Panc1 (cell line): Measurements from ENCODE around the gene POLD1. TPM values are rescaled to one million over a fixed set of nuclear protein-coding genes. Genes with fewer than 3 reads are reported as not detected.
A peak's percentile ranks its signal among the peaks of the same experiment; 100 is the strongest.

ENCODE experiments used
- ATAC-seq: fragments of 200-7000 bp; cut with Tn5 transposase; 2 replicates; pipeline ENCODE4 v1.9.1; 2020; ENCODE audit warnings: mild to moderate bottlenecking, moderate library complexity
- BruUV-seq: library from RNA; stranded (reverse); fragments of 400-500 nt; replicated peaks from 2 replicates; lab custom pipeline; 2021; lab: Mats Ljungman, UMichigan
- CTCF ChIA-PET: fragments of 300-600 bp; sonication (Branson Sonifier 250); formaldehyde crosslinking; loops from one replicate; lab custom pipeline; 2022; ENCODE audit warnings: antibody characterized with exemption; lab: Charles Lee
- POLR2A ChIA-PET: fragments of 300-600 bp; sonication (Branson Sonifier 250); formaldehyde crosslinking; loops from one replicate; lab custom pipeline; 2022; ENCODE audit warnings: antibody characterized with exemption; lab: Charles Lee
- DNase-seq: peaks from one replicate; pipeline ENCODE4 v3.0.0-alpha.2; 2010; ENCODE audit warnings: low read depth, low spot score
- H3K27ac ChIP-seq: 2 replicates; pipeline ENCODE4 v1.5.1; 2011; ENCODE audit warnings: mild to moderate bottlenecking, low read length, inconsistent platforms
- H3K27me3 ChIP-seq: fragments of 200-500 bp; sonication (Bioruptor generic); 2 replicates; pipeline ENCODE4 v1.6.0; 2014; ENCODE audit warnings: low read length, inconsistent platforms; ENCODE audit not compliant: control insufficient read depth, insufficient read depth
- H3K36me3 ChIP-seq: fragments of 200-500 bp; sonication (Bioruptor generic); 2 replicates; pipeline ENCODE4 v1.5.1; 2014; ENCODE audit warnings: inconsistent platforms, mild to moderate bottlenecking, low read length, moderate library complexity; ENCODE audit not compliant: control insufficient read depth, insufficient read depth
- H3K4me1 ChIP-seq: 2 replicates; pipeline ENCODE4 v1.5.1; 2011; ENCODE audit warnings: inconsistent platforms, mild to moderate bottlenecking, low read length, moderate library complexity; ENCODE audit not compliant: control insufficient read depth, insufficient read depth
- H3K4me3 ChIP-seq, 2 experiments: 2 replicates each; pipeline ENCODE4 v1.5.1; 2011 to 2012; ENCODE audit warnings: low read depth in 2 of 2, low read length in 2 of 2, mild to moderate bottlenecking in 2 of 2, inconsistent platforms in 1 of 2, moderate library complexity in 1 of 2
- H3K9me3 ChIP-seq: fragments of 200-500 bp; sonication (Bioruptor generic); 2 replicates; pipeline ENCODE4 v1.5.1; 2014; ENCODE audit warnings: low read depth, mild to moderate bottlenecking, inconsistent platforms, low read length, moderate library complexity; ENCODE audit not compliant: control insufficient read depth, insufficient read depth
- POLR2AphosphoS5 ChIP-seq: IDR thresholded peaks from 2 replicates; pipeline ENCODE4 v1.6.1; 2012; ENCODE audit warnings: mild to moderate bottlenecking, low read depth, low read length, moderate library complexity
- SIN3A ChIP-seq: IDR thresholded peaks from 2 replicates; pipeline ENCODE4 v1.6.1; 2012; ENCODE audit warnings: low read depth, mild to moderate bottlenecking, low read length, moderate library complexity, borderline replicate concordance; ENCODE audit not compliant: insufficient read depth
- TCF7L2 ChIP-seq: IDR thresholded peaks from 2 replicates; pipeline ENCODE4 v1.6.1; 2011; ENCODE audit warnings: mild to moderate bottlenecking, low read depth, low read length, inconsistent platforms
- in situ Hi-C: cut with HindIII; loops from 2 replicates; pipeline ENCODE4 v1.10.0; 2016; ENCODE audit warnings: low sequenced_read_pairs, low pct_unique_long_range_greater_than_20kb
- intact Hi-C: fragments of 100-400 bp; cut with micrococcal nuclease; formaldehyde crosslinking; loops from one replicate; pipeline ENCODE4 v1.10.0; 2022; ENCODE audit not compliant: unreplicated experiment
- total RNA-seq: library from RNA; stranded (reverse); gene quantifications from one replicate; pipeline ENCODE4 v1.2.1, GENCODE V29; 2021; ENCODE audit not compliant: unreplicated experiment
- TF ChIP-seq, protein P1 (sequence below): fragments of 450-650 bp; IDR thresholded peaks from 2 replicates; pipeline ENCODE4 v1.5.1; 2017; ENCODE audit warnings: mild to moderate bottlenecking
- TF ChIP-seq, protein P2 (sequence below), 2 experiments: IDR thresholded peaks; 2 replicates each; pipeline ENCODE4 v1.6.1; 2011 to 2012; ENCODE audit warnings: low read depth in 2 of 2, control low read depth in 1 of 2, low read length in 1 of 2, mild to moderate bottlenecking in 1 of 2, moderate library complexity in 1 of 2; ENCODE audit not compliant: insufficient read depth in 1 of 2

The POLD1 gene
- total RNA-seq, 1 experiment from 2014 or later = 71.7 TPM

GRCh38 chr19:50428772-50429463, 44.8 kb downstream of the POLD1 start:
- DNase-seq (no peak), ATAC-seq (no peak)
- Histone ChIP-seq H3K27me3 (no peaks in the 10 kb centered on the region), H3K27ac (no peak overlapping the region), H3K9me3 (no peaks in the 10 kb centered on the region), H3K4me1 (no peaks in the 10 kb centered on the region), H3K36me3 (no peaks in the 10 kb centered on the region), H3K4me3 (no peak overlapping the region)
- POLR2A ChIA-PET = interaction anchor here (0.5 kb wide), 1 partner anchor 27 kb away, joined by 3 read pairs; no protein-coding TSS in a partner anchor
- in situ Hi-C loops = no loop called here
- no TSS peak for BruUV-seq
- CTCF ChIA-PET = no interaction called here
- TF ChIP-seq, protein P1, sequence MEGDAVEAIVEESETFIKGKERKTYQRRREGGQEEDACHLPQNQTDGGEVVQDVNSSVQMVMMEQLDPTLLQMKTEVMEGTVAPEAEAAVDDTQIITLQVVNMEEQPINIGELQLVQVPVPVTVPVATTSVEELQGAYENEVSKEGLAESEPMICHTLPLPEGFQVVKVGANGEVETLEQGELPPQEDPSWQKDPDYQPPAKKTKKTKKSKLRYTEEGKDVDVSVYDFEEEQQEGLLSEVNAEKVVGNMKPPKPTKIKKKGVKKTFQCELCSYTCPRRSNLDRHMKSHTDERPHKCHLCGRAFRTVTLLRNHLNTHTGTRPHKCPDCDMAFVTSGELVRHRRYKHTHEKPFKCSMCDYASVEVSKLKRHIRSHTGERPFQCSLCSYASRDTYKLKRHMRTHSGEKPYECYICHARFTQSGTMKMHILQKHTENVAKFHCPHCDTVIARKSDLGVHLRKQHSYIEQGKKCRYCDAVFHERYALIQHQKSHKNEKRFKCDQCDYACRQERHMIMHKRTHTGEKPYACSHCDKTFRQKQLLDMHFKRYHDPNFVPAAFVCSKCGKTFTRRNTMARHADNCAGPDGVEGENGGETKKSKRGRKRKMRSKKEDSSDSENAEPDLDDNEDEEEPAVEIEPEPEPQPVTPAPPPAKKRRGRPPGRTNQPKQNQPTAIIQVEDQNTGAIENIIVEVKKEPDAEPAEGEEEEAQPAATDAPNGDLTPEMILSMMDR = no peak
- TF ChIP-seq TCF7L2 = no peak
- TF ChIP-seq SIN3A = no peak
- TF ChIP-seq POLR2AphosphoS5 = no peak
- TF ChIP-seq, protein P2, sequence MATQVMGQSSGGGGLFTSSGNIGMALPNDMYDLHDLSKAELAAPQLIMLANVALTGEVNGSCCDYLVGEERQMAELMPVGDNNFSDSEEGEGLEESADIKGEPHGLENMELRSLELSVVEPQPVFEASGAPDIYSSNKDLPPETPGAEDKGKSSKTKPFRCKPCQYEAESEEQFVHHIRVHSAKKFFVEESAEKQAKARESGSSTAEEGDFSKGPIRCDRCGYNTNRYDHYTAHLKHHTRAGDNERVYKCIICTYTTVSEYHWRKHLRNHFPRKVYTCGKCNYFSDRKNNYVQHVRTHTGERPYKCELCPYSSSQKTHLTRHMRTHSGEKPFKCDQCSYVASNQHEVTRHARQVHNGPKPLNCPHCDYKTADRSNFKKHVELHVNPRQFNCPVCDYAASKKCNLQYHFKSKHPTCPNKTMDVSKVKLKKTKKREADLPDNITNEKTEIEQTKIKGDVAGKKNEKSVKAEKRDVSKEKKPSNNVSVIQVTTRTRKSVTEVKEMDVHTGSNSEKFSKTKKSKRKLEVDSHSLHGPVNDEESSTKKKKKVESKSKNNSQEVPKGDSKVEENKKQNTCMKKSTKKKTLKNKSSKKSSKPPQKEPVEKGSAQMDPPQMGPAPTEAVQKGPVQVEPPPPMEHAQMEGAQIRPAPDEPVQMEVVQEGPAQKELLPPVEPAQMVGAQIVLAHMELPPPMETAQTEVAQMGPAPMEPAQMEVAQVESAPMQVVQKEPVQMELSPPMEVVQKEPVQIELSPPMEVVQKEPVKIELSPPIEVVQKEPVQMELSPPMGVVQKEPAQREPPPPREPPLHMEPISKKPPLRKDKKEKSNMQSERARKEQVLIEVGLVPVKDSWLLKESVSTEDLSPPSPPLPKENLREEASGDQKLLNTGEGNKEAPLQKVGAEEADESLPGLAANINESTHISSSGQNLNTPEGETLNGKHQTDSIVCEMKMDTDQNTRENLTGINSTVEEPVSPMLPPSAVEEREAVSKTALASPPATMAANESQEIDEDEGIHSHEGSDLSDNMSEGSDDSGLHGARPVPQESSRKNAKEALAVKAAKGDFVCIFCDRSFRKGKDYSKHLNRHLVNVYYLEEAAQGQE (IDR thresholded peaks at IDR 0.05; ENCODE audit: insufficient read depth in 1 of 2, low read depth in 2 of 2, low read length in 1 of 2) = no peak
- intact Hi-C loops = no loop called here

DNA sequence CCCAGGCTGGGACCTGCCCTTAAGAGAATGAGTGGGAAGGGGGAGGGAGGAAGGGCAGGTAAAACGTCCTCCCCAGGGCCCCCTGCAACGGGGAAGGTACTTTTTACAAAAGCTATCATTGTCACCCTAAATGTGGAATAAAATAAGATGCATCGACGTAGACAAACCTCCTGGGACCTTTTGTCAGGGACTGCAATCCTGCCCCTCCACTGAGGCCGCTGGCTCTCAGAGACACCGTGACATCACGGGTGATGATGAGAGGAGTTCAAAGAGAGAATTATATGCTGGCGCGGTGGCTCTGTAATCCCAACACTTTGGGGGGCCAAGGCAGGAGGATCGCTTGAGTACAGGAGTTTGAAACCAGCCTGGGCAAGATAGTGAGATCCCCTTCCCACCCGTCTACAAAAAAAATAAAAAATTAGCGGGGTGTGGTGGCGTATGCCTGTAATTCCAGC, 46.8 kb downstream of the POLD1 start:
- Histone ChIP-seq H3K36me3 (no peaks in the 10 kb centered on the region), H3K27me3 (no peaks in the 10 kb centered on the region), H3K4me1 (no peaks in the 10 kb centered on the region), H3K4me3 (peak overlapping the region; percentile 41 to 64; a peak in 3 of 4 replicates), H3K27ac (no peak overlapping the region), H3K9me3 (no peaks in the 10 kb centered on the region)
- BruUV-seq = no TSS peak
- no peak for ATAC-seq
- POLR2A ChIA-PET = interaction anchor here (0.5 kb wide), 1 partner anchor 233 kb away, joined by 4 read pairs; no protein-coding TSS in a partner anchor
- intact Hi-C loops = no loop called here
- TF ChIP-seq SIN3A (no peak), POLR2AphosphoS5 (no peak), TCF7L2 (no peak)
- TF ChIP-seq, protein P1 = no peak
- TF ChIP-seq, protein P2 (IDR thresholded peaks at IDR 0.05; ENCODE audit: insufficient read depth in 1 of 2, low read depth in 2 of 2, low read length in 1 of 2) = no peak
- no peak for DNase-seq
- CTCF ChIA-PET = no interaction called here
- in situ Hi-C loops = no loop called here
